HG02571 (cell line): ENCODE measurements around the gene ARHGAP32.
"Not testable (repeated sequence)": the region's sequence is repeated elsewhere in the genome, so short reads cannot be mapped to it uniquely, and the experiment has no call there.

Source experiments
- ATAC-seq: cut with Tn5 transposase; IDR thresholded peaks from one replicate; pipeline ENCODE4 v1.9.1; 2021; ENCODE audit warnings: mild to moderate bottlenecking, moderate library complexity; ENCODE audit not compliant: unreplicated experiment

ARHGAP32 gene

DNA sequence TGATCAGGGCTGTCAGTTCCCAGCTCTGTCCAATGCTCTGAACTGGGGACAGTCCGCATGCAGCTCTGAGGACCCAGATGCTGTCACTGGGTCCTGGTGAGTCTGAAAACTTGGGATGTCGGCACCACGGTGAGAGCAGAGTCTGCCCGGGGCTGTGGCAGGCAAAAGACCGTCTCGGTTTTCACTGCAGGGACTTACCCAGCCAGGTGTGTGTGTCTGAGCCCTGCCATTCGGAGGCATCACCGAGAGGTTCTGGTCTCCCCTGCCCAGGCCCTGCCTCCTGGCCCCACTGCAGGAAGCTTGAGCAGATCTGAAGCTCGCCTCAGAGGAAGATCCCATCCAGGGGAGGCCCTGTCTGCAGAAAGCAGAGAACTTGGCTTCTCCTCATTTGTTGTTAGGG is 254.6 kb downstream of the ARHGAP32 start:
- ATAC-seq: no peak

GRCh38 chr11:128936606-128937251 is 255.4 kb downstream of the ARHGAP32 start:
- ATAC-seq: no peak

GRCh38 chr11:128934926-128935325 is 257.2 kb downstream of the ARHGAP32 start:
- ATAC-seq: no peak

DNA sequence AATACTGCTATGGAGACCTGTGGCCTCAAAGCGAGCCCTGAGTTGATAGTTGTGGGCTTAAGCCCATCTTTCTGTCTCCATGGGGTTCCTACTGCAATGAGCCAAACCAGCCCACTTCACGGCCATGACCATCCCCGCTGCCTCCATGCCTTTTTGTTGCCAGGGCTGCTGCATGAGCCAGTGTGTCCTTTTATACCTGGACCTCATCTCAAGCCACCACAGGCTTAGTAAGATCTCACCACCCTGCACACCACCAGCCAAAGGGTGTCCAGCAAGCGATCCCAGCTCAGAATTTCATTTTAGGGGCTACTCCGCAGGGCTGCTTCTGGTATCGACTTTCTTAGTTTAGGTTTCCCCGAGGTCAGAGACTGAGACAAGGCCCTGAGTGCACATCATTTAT is 257.8 kb downstream of the ARHGAP32 start:
- no peak for ATAC-seq

DNA sequence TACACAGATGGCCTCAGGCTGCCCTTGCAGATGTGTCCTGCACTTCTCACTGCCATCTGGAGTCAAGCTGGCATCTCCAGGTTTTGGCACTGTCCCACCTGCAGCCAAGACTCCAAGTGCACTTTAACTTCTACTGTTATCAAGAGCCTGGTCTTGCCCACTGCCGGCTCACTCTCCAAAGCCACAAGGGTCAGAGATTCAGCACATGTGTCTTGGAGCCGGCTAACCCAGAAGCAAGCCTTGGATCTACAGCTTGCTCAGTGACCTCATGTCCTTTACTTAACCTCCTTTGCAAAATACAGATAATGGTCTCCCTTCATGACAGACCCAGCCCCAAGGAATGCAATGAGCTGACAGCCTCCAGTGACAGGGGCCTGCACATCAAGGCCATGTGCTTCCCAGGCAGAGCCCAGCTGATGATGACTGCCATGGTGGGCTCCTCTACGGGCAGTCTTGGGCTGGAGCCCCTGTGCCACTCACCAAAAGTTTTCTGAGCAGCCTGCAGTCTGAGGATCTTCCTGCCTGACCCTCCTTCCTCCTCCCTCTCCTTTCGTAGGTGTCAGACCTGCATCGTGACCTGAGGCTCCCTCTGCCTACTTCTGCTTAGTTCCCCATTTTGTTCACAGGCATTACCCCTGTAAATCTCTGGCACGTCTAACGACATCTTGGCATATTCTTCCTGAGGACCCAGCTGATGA is 258.5 kb downstream of the ARHGAP32 start:
- ATAC-seq: no peak

DNA sequence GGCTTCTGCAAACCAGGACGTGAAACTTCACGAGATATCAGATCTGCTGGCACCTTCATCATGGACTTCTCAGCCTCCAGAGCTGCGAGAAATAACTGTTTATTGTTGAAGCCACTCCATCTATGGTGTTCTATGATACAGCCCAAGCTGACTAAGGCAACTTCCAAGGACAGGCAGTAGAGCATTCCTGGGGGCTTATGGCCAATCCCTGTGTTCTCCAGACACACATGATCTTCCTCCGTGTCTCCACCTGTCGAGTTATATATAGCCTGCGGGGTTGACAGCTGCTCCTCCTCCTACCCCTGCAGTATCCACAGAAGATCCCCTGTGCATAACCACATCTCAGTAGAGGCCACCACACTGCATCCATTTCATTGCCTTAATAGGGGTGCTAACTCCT is 260.5 kb downstream of the ARHGAP32 start:
- ATAC-seq: no peak

GRCh38 chr11:128931066-128931465 is 261.1 kb downstream of the ARHGAP32 start:
- no peak for ATAC-seq

DNA sequence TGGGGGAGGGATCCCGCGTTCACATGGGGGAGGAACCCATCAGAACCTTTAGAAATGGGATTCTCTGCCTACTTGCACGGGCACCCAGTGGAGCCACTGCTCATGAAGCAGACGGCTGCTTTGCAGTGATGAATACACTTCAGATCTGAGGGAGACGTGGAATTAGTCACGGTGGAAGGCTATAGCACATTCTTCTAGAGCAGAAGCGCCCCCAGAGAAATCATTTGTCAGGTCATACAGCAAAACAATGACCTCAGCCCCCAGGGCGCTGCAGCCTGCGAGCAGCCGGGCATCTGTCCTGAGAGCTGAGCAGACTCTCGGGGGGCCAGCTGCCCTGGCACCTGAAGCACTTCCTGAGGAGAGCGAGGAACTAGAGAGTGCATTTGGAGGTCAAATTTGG is 262.1 kb downstream of the ARHGAP32 start:
- ATAC-seq: no peak

DNA sequence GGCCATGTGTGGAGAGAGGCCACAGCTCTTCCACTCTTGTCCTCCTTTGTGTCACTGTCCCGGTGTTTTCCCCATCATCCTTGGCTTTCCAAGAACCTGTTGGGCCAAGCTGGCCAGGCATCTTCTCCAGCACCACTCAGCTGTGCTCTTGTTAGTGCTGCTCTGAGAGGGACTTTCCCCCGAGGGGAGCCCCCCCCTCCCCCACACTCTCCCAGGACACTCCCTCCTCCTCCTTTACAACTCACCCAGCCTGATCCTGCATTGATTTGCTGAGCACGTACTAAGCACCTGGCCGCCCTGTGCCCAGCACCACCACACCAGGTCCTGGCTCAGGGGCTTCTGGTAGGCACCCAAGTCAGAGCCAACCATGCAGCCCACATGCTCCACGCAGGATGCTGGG is 262.7 kb downstream of the ARHGAP32 start:
- ATAC-seq: no peak

DNA sequence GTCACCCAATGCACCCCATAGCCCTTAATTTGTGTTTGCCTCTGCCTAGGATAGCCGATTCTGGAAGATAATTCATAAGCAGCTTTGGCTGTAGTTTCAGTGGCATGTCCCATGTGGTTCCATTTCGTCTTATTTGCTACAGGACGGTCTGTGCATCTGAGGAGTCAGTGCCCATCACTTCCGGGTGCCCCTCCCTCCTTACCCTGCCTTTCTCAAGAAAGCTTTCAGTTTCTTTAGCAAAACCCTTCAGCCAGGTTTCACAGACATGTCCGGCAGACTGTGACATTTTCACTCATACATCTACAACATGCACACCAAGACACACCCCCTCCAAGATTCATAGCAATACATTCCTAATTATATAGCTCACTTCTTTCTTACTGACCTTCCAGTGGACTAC is 263.7 kb downstream of the ARHGAP32 start:
- ATAC-seq: peak; percentile 96

GRCh38 chr11:128927683-128928336 is 264.3 kb downstream of the ARHGAP32 start:
- ATAC-seq: no peak

DNA sequence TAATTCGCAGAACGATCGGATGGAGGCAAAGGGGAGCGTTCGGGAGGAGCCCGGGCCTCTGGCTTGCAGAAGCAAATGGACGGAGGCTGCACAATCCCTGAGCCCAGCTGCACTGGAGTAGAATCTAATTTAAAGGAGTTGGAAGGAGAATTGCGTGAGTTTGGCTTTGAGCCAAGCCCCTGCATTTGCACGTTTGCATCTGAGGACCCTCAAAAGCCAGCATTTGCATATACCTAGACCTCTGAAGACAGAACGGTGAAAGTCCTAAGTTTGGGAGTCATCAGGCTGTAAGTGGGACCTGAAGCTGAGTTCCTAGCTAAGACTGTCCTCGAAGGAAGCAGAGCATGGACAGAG is 265.0 kb downstream of the ARHGAP32 start:
- no peak for ATAC-seq

GRCh38 chr11:128926437-128927107 is 265.6 kb downstream of the ARHGAP32 start:
- ATAC-seq: no peak

DNA sequence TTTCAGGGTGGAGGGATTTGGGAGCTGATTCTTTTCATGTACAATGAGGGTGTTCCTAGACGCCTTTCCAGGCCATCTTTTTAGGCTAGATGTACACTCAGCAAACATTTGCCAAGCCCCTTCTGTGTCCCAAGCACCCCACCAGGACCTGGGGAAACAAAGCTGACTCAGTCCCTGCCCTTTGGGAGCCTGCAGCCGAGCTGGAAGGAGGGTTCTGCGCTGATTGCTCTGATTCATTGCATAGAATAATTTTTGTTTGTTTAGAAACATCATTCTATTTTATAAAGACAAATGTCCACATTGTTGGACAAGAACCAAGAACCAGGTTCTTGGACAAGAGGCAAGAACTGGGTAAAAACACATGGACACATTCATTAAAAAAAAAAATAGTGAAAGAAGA is 266.1 kb downstream of the ARHGAP32 start:
- ATAC-seq: no peak

DNA sequence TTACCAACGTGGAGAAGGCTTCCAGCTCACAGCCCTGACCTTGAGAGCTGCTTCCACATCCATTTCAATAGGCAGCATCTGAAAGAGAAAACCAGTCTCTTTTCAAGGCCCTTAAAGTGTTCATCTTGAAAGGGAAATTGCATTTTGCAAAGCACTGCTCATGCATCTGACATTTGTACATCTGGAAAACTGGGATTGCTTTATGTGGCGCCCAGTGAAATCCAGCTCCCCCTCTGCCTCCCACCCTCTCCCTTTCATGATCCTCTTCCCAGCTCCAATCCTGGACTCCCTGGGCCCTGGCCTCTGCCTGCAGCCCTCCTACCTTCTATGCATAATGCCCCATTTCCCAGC is 266.9 kb downstream of the ARHGAP32 start:
- no peak for ATAC-seq

DNA sequence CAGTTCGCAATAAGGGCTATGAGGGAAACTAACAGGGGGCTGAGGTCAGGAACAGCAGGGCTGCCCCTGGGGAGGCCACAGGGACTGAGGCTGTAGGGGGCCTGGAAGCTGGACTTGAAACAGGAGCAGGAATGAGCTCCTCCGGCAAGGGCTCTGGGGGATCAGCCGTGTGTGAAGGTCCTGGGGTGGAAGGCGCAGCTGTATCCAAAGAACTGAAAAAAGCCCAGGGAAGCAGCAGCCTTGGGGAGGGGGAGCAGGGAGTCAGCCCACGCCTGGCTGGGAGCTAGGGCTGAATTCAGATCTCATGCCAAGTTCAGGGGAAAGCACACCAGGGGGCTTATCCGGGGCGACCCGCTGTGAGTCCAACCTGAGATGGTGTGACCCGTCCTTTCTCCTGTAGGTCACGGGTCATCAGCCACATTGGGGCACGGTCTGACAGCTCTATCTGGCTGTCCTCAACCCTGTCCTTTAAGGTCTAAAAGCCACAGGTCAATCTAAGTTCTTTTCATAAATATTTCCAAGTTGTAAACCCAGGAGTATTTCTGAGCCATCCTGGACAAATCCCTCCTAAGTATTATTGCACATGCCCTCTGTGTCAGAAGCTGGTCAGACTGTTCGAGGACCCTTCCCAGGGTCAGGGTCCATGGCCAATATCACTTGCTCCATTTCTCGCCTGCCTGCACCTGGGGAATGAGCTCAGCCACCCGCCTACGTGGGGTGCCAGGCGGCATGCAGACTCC is 267.4 kb downstream of the ARHGAP32 start:
- ATAC-seq: no peak

GRCh38 chr11:128924104-128924503 is 268.0 kb downstream of the ARHGAP32 start:
- no peak for ATAC-seq

DNA sequence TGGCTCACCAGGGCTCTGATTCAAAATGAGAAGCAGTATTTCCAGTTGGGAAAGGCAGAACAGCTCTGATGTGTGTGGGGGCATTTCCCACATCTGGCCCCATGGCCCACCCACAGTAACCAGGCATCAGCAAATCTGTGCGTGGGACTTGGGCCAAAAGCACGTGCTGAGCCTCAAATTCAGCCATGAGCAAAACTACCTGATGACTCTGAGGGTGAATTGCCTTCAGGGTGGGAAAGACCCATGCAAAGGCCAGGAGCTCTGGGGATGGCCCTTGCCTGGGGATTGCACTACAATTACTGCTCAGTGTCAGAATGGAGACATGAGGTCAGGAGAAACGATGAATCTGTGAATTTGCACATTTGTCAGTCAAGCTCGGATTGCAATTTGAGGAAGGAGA is 270.3 kb downstream of the ARHGAP32 start:
- ATAC-seq: no peak

DNA sequence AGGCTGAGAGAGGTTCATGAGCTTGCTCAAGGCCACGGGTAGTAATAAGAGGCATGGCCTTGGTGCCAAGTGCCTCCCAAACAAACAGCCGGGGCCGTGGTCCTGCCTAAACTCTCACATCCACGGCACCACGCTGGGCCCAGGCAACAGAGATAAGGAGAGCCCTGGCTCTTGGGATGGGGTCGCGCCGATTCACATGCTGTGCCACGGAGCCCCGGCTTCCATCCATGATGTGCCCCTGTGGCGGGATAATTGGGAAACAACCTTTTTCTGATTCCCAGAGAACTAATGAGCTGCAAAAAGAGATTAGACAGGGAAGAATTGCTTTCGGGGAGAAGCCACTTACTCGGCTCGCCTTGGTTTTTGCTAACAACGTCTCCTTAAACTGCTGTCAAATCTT is 271.5 kb downstream of the ARHGAP32 start:
- ATAC-seq: no peak

DNA sequence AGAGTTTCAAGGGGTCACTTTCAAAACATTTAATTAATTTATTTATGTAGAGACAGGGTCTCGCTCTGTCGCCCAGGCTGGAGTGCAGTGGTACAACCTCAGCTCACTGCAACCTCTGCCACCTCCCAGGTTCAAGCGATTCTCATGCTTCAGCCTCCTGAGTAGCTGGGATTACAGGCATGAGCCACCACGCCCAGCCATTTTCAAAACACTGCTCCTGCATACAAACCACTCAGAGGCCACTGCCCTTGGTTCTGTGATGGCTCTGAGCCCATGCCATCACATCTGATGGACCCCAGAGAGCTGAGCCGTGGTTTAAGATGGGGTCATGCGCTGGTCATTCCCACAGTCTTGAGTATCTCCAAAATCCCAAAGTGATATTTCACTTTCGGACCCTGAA is 272.5 kb downstream of the ARHGAP32 start:
- ATAC-seq: not testable (repeated sequence)

- ATAC-seq: no peak
Observed at GRCh38 chr11:128919216-128919615, 272.9 kb downstream of the ARHGAP32 start.
